ENCODE data around the gene ZNF516.

GRCh38 chr18:76370201-76370600, 124.8 kb downstream of the ZNF516 start:
- TF ChIP-seq, protein P1, sequence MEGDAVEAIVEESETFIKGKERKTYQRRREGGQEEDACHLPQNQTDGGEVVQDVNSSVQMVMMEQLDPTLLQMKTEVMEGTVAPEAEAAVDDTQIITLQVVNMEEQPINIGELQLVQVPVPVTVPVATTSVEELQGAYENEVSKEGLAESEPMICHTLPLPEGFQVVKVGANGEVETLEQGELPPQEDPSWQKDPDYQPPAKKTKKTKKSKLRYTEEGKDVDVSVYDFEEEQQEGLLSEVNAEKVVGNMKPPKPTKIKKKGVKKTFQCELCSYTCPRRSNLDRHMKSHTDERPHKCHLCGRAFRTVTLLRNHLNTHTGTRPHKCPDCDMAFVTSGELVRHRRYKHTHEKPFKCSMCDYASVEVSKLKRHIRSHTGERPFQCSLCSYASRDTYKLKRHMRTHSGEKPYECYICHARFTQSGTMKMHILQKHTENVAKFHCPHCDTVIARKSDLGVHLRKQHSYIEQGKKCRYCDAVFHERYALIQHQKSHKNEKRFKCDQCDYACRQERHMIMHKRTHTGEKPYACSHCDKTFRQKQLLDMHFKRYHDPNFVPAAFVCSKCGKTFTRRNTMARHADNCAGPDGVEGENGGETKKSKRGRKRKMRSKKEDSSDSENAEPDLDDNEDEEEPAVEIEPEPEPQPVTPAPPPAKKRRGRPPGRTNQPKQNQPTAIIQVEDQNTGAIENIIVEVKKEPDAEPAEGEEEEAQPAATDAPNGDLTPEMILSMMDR (IDR thresholded peaks at IDR 0.05; ENCODE audit: low read depth, low read length, poor library complexity, severe bottlenecking), result no peak
- no peak for TF ChIP-seq EZH2phosphoT487 (IDR thresholded peaks at IDR 0.05; ENCODE audit: borderline replicate concordance, low read length)

Data from DOHH2 (cell line).